K562 (cell line): ENCODE measurements around the gene DEDD2. TPM values are rescaled to one million over a fixed set of nuclear protein-coding genes. Genes with fewer than 3 reads are reported as not detected.
A peak's percentile ranks its signal among the peaks of the same experiment; 100 is the strongest.

Source experiments
- BHLHE40 ChIP-seq: IDR thresholded peaks from 2 replicates; pipeline ENCODE4 v1.6.1; 2011; ENCODE audit warnings: low read length, improper control_type of control experiment
- C11orf30 ChIP-seq: fragments of 450-650 bp; IDR thresholded peaks from 2 replicates; pipeline ENCODE4 v1.6.1; 2016; ENCODE audit warnings: low read depth, mild to moderate bottlenecking
- CCNT2 ChIP-seq: IDR thresholded peaks from 2 replicates; pipeline ENCODE4 v1.6.1; 2011; ENCODE audit warnings: borderline replicate concordance, low read depth, mild to moderate bottlenecking, moderate library complexity, mixed read lengths, low read length; ENCODE audit not compliant: insufficient read length; ENCODE audit errors: extremely low read depth
- CXXC5 ChIP-seq: fragments of 250-450 bp; sonication (Bioruptor Pico); IDR thresholded peaks from 2 replicates; pipeline ENCODE4 v1.8.0; 2022; ENCODE audit warnings: inconsistent platforms, mild to moderate bottlenecking, moderate library complexity
- EP300 ChIP-seq: IDR thresholded peaks from 2 replicates; pipeline ENCODE4 v1.6.1; 2012; ENCODE audit warnings: low read length, improper control_type of control experiment
- HDAC1 ChIP-seq, 2 experiments: fragments of 450-650 bp; IDR thresholded peaks; 2 replicates each; pipeline ENCODE4 v1.6.1; 2016 to 2017; ENCODE audit warnings: inconsistent platforms in 1 of 2, mild to moderate bottlenecking in 1 of 2, moderate library complexity in 1 of 2
- HOXB6 ChIP-seq: fragments of 250-450 bp; sonication (Bioruptor Pico); IDR thresholded peaks from 2 replicates; pipeline ENCODE4 v1.5.1; 2022; ENCODE audit warnings: mild to moderate bottlenecking, borderline replicate concordance
- MYC ChIP-seq, 2 experiments: fragments of 250-450 bp in 1 of 2; sonication (Bioruptor Pico) in 1 of 2; IDR thresholded peaks; 2 replicates each; pipeline versions ENCODE4 v1.5.1 to v1.6.1; 2012 to 2021; ENCODE audit warnings: low read depth in 2 of 2, borderline replicate concordance in 1 of 2, improper control_type of control experiment in 1 of 2, low read length in 1 of 2, mild to moderate bottlenecking in 1 of 2, moderate library complexity in 1 of 2
- PML ChIP-seq: IDR thresholded peaks from 2 replicates; pipeline ENCODE4 v1.6.1; 2012; ENCODE audit warnings: low read length, inconsistent platforms
- RAD51 ChIP-seq: fragments of 450-650 bp; IDR thresholded peaks from 2 replicates; pipeline ENCODE4 v1.7.1; 2016; ENCODE audit warnings: low read depth, mild to moderate bottlenecking, borderline replicate concordance
- RUNX1 ChIP-seq: sonication (generic); IDR thresholded peaks from 2 replicates; pipeline ENCODE4 v1.6.1; 2016; ENCODE audit warnings: antibody characterized with exemption, low read depth
- SMAD1 ChIP-seq: fragments of 150-350 bp; IDR thresholded peaks from 2 replicates; pipeline ENCODE4 v1.6.1; 2014; ENCODE audit warnings: low read length, low read depth; ENCODE audit not compliant: partially characterized antibody
- ZNF780A ChIP-seq: fragments of 250-450 bp; sonication (Bioruptor Pico); IDR thresholded peaks from 2 replicates; pipeline ENCODE4 v1.5.0; 2021; ENCODE audit warnings: mild to moderate bottlenecking
- polyA plus RNA-seq, 8 experiments: library from polyadenylated mRNA; depleted of rRNA in 4 of 8; stranded (reverse) in 5 of 8; unstranded in 3 of 8; fragments of >200 nt; fragmentation: Nextera tagmentation in 2 of 8; fragmentation: Illumina TruSeq in 1 of 8; extraction: Ambion mirVana in 2 of 8; extraction: Trizol in 1 of 8; gene quantifications; 2 replicates each; pipeline versions ENCODE4 v1.2.1 to v1.2.3, GENCODE V29; 2011 to 2014; ENCODE audit warnings: inconsistent platforms in 1 of 8, missing spikeins in 1 of 8
- total RNA-seq, 7 experiments: library from RNA; depleted of rRNA in 6 of 7; stranded (reverse); fragments of >200 nt in 6 of 7; fragmentation: Illumina TruSeq in 2 of 7; extraction: Trizol in 2 of 7; gene quantifications; 2 replicates each; pipeline versions ENCODE4 v1.2.1 to v1.2.3, GENCODE V29; 2011 to 2021; ENCODE audit warnings: low replicate concordance in 1 of 7
- TF ChIP-seq, protein P1 (sequence below): sonication (generic); formaldehyde crosslinking; IDR thresholded peaks from 2 replicates; pipeline ENCODE4 v1.8.1; 2023; ENCODE audit warnings: mild to moderate bottlenecking, missing genetic modification reagents
- TF ChIP-seq, protein P2 (sequence below): fragments of 450-650 bp; IDR thresholded peaks from 2 replicates; pipeline ENCODE4 v1.6.1; 2018; ENCODE audit warnings: mild to moderate bottlenecking, low read depth; ENCODE audit not compliant: partially characterized antibody
- TF ChIP-seq, protein P3 (sequence below): fragments of 450-650 bp; formaldehyde crosslinking; IDR thresholded peaks from 2 replicates; pipeline ENCODE4 v1.4.0; 2020; ENCODE audit warnings: mild to moderate bottlenecking, moderate library complexity
- TF ChIP-seq, protein P4 (sequence below), 2 experiments: fragments of 150-350 bp in 1 of 2; IDR thresholded peaks; 2 replicates each; pipeline ENCODE4 v1.6.1; 2012 to 2016; ENCODE audit warnings: low read depth in 2 of 2, low read length in 2 of 2, mild to moderate bottlenecking in 1 of 2, moderate library complexity in 1 of 2
- TF ChIP-seq, protein P5 (sequence below): sonication (generic); formaldehyde crosslinking; IDR thresholded peaks from 2 replicates; pipeline ENCODE4 v1.5.0; 2020; ENCODE audit warnings: missing genetic modification reagents

The DEDD2 gene
- total and polyA plus RNA-seq, 9 of the 15 experiments (the other 6 are each of a cell fraction or from before 2014, with no cell fraction given) = 4.3 to 43.0 (median 29.2) TPM

DNA sequence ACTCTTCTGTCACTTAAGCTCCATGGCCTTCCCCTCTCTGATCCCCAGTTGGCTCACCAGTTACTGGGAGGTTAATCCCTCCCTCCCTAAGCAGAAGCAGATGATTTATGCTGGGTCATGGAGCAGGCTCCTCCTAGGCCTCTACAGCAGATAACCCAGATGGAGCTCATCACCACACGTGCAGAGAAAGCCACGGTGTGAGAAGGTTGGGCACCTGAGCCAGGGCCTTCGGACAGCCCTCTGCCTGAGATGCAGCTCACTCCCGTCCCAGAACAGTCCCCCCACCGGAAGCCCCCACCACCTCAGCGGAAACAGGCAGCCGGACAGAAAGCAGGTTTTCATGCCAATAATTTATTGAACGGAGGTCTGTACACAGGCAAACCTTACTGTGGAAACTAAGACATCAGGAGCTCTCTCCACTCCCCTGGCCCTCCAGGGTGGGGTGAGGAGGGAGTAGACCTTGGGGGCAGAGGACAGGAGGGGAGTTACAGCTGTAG lies 12.4 kb upstream of the DEDD2 start (continued):
- peak; percentile 80 for TF ChIP-seq C11orf30
- TF ChIP-seq, protein P1, sequence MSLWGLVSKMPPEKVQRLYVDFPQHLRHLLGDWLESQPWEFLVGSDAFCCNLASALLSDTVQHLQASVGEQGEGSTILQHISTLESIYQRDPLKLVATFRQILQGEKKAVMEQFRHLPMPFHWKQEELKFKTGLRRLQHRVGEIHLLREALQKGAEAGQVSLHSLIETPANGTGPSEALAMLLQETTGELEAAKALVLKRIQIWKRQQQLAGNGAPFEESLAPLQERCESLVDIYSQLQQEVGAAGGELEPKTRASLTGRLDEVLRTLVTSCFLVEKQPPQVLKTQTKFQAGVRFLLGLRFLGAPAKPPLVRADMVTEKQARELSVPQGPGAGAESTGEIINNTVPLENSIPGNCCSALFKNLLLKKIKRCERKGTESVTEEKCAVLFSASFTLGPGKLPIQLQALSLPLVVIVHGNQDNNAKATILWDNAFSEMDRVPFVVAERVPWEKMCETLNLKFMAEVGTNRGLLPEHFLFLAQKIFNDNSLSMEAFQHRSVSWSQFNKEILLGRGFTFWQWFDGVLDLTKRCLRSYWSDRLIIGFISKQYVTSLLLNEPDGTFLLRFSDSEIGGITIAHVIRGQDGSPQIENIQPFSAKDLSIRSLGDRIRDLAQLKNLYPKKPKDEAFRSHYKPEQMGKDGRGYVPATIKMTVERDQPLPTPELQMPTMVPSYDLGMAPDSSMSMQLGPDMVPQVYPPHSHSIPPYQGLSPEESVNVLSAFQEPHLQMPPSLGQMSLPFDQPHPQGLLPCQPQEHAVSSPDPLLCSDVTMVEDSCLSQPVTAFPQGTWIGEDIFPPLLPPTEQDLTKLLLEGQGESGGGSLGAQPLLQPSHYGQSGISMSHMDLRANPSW (CRISPR knock-in tag) = no peak
- no peak for TF ChIP-seq RUNX1
- TF ChIP-seq BHLHE40 = peak; percentile 98
- TF ChIP-seq, protein P2, sequence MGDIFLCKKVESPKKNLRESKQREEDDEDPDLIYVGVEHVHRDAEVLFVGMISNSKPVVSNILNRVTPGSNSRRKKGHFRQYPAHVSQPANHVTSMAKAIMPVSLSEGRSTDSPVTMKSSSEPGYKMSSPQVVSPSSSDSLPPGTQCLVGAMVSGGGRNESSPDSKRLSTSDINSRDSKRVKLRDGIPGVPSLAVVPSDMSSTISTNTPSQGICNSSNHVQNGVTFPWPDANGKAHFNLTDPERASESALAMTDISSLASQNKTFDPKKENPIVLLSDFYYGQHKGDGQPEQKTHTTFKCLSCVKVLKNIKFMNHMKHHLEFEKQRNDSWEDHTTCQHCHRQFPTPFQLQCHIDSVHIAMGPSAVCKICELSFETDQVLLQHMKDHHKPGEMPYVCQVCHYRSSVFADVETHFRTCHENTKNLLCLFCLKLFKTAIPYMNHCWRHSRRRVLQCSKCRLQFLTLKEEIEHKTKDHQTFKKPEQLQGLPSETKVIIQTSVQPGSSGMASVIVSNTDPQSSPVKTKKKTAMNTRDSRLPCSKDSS = no peak
- TF ChIP-seq, protein P3, sequence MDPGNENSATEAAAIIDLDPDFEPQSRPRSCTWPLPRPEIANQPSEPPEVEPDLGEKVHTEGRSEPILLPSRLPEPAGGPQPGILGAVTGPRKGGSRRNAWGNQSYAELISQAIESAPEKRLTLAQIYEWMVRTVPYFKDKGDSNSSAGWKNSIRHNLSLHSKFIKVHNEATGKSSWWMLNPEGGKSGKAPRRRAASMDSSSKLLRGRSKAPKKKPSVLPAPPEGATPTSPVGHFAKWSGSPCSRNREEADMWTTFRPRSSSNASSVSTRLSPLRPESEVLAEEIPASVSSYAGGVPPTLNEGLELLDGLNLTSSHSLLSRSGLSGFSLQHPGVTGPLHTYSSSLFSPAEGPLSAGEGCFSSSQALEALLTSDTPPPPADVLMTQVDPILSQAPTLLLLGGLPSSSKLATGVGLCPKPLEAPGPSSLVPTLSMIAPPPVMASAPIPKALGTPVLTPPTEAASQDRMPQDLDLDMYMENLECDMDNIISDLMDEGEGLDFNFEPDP (CRISPR knock-in tag) = no peak
- TF ChIP-seq, protein P4, sequence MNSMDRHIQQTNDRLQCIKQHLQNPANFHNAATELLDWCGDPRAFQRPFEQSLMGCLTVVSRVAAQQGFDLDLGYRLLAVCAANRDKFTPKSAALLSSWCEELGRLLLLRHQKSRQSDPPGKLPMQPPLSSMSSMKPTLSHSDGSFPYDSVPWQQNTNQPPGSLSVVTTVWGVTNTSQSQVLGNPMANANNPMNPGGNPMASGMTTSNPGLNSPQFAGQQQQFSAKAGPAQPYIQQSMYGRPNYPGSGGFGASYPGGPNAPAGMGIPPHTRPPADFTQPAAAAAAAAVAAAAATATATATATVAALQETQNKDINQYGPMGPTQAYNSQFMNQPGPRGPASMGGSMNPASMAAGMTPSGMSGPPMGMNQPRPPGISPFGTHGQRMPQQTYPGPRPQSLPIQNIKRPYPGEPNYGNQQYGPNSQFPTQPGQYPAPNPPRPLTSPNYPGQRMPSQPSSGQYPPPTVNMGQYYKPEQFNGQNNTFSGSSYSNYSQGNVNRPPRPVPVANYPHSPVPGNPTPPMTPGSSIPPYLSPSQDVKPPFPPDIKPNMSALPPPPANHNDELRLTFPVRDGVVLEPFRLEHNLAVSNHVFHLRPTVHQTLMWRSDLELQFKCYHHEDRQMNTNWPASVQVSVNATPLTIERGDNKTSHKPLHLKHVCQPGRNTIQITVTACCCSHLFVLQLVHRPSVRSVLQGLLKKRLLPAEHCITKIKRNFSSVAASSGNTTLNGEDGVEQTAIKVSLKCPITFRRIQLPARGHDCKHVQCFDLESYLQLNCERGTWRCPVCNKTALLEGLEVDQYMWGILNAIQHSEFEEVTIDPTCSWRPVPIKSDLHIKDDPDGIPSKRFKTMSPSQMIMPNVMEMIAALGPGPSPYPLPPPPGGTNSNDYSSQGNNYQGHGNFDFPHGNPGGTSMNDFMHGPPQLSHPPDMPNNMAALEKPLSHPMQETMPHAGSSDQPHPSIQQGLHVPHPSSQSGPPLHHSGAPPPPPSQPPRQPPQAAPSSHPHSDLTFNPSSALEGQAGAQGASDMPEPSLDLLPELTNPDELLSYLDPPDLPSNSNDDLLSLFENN (IDR thresholded peaks at IDR 0.05; ENCODE audit: low read depth in 2 of 2, low read length in 2 of 2) = no peak
- TF ChIP-seq MYC (IDR thresholded peaks at IDR 0.05; ENCODE audit: low read depth, low read length) = peak; percentile 60
- TF ChIP-seq MYC (CRISPR knock-in tag; IDR thresholded peaks at IDR 0.05; ENCODE audit: borderline replicate concordance, low read depth) = no peak
- no peak for TF ChIP-seq HOXB6 (CRISPR knock-in tag)
- peak in 1 of 2 experiments; percentile 67; a peak in 1 of 4 replicates for TF ChIP-seq HDAC1 (IDR thresholded peaks at IDR 0.05)
- no peak for TF ChIP-seq SMAD1
- no peak for TF ChIP-seq PML
- peak; percentile 59 for TF ChIP-seq CXXC5 (CRISPR knock-in tag)
- TF ChIP-seq, protein P5, sequence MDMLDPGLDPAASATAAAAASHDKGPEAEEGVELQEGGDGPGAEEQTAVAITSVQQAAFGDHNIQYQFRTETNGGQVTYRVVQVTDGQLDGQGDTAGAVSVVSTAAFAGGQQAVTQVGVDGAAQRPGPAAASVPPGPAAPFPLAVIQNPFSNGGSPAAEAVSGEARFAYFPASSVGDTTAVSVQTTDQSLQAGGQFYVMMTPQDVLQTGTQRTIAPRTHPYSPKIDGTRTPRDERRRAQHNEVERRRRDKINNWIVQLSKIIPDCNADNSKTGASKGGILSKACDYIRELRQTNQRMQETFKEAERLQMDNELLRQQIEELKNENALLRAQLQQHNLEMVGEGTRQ (CRISPR knock-in tag) = no peak
- TF ChIP-seq EP300 = peak; percentile 32; the same call in 1 of the 2 replicates
- TF ChIP-seq RAD51 = no peak
- no peak for TF ChIP-seq CCNT2
- no peak for TF ChIP-seq ZNF780A (CRISPR knock-in tag)
